ENCODE measurements around the gene PPP1R9A. TPM values are rescaled to one million over a fixed set of nuclear protein-coding genes. Genes with fewer than 3 reads are reported as not detected.

The PPP1R9A gene
- polyA plus RNA-seq, 3 donors = not detected

DNA sequence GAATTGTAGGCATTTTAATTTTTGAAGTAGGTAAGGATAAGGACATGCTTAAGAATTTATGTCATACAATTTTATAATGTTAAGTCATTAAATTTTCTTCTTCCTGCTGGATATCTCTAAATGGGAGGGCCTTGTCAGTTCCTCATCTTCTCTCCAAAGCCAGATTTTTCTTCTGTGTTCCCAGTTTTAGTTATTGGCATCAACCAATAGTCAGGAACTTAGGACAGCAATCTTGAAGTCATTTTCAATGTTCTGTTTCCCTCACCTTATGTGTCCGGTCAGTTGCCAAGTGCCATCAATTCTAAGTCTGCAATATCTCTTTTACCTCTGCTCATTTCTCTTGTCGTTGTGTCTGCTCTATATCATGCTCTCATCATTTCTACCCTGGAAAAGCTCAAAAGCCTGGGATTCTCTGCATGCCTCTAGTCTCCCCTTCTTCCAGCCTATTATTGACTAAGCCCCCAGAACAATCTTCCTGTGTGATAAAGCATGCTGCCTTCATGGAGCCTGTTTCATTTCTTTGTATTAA is 145.2 kb downstream of the PPP1R9A start:
- no peaks in the 10 kb centered on the region for H3K36me3 Mint-ChIP-seq
- 83% methylated on average over 2 of the region's 2 CpGs for WGBS (ENCODE audit: insufficient coverage)

DNA sequence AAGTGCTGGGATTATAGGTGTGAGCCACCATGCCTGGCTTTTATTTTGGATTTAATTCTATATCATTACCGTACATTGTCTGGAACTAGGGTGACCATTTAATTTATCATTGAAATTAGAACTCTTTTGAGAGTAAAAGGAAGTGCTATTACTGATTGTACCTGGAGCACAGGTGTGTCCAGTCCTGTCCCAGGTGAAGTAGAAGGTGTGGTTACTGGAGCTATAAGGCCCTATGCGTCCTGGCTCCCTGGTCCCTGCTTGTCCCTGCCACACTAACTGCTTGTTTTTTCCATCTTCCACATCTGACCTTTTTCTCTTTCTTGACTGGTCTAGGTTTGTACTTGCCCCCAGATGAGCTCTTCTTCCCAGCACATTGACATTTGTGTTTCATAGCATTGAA is 147.0 kb downstream of the PPP1R9A start:
- Mint-ChIP-seq H3K27ac (no peak overlapping the region), H3K4me3 (no peak overlapping the region), H3K36me3 (no peaks in the 10 kb centered on the region), H3K9me3 (peaks cover 0 to 4% (median 0%) of the 10 kb centered on the region in 7 donors), H3K27me3 (ENCODE audit: low read depth in 3 of 3) (peaks cover 0 to 2% (median 0%) of the 10 kb centered on the region in 3 donors), H3K4me1 (no peaks in the 10 kb centered on the region)
- no CpG with 5 or more reads among the region's 2 CpGs for WGBS (ENCODE audit: insufficient coverage)
- H3K79me2 ChIP-seq (ENCODE audit: insufficient read depth, low read length) = no peaks in the 10 kb centered on the region
- no peak overlapping the region for H3K27ac ChIP-seq (ENCODE audit: low read depth in 1 of 2, low read length in 2 of 2)
- no peak overlapping the region for H3K9ac ChIP-seq (ENCODE audit: insufficient read depth, low read length, poor library complexity, severe bottlenecking)
- DNase-seq = no peak
- H3K4me3 ChIP-seq (replicated peaks in 1 of 3; ENCODE audit: low read depth in 2 of 3, low read length in 3 of 3) = no peak overlapping the region
- H3K4me2 ChIP-seq (replicated peaks; ENCODE audit: extremely low read depth, low read length, poor library complexity, severe bottlenecking) = no peak overlapping the region
- no peaks in the 10 kb centered on the region for H4K20me1 ChIP-seq (ENCODE audit: insufficient read depth, low read length)
- no peak overlapping the region for H2AFZ ChIP-seq (ENCODE audit: insufficient read depth, low read depth, low read length, poor library complexity, severe bottlenecking)
- no peaks in the 10 kb centered on the region for H3K36me3 ChIP-seq (replicated peaks in 1 of 2; ENCODE audit: control insufficient read depth in 1 of 2, insufficient read depth in 2 of 2, low read length in 2 of 2)
- TF ChIP-seq, protein P1, sequence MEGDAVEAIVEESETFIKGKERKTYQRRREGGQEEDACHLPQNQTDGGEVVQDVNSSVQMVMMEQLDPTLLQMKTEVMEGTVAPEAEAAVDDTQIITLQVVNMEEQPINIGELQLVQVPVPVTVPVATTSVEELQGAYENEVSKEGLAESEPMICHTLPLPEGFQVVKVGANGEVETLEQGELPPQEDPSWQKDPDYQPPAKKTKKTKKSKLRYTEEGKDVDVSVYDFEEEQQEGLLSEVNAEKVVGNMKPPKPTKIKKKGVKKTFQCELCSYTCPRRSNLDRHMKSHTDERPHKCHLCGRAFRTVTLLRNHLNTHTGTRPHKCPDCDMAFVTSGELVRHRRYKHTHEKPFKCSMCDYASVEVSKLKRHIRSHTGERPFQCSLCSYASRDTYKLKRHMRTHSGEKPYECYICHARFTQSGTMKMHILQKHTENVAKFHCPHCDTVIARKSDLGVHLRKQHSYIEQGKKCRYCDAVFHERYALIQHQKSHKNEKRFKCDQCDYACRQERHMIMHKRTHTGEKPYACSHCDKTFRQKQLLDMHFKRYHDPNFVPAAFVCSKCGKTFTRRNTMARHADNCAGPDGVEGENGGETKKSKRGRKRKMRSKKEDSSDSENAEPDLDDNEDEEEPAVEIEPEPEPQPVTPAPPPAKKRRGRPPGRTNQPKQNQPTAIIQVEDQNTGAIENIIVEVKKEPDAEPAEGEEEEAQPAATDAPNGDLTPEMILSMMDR (IDR thresholded peaks at IDR 0.05) = no peak
- H3K27me3 ChIP-seq (ENCODE audit: control insufficient read depth in 2 of 2, insufficient read depth in 2 of 2, low read length in 2 of 2) = no peaks in the 10 kb centered on the region
- H3K9me3 ChIP-seq (replicated peaks in 1 of 2; ENCODE audit: control insufficient read depth in 1 of 2, insufficient read depth in 1 of 2, low read length in 2 of 2) = no peaks in the 10 kb centered on the region
- H3K4me1 ChIP-seq (ENCODE audit: control insufficient read depth in 1 of 2, insufficient read depth in 2 of 2, low read length in 2 of 2) = no peaks in the 10 kb centered on the region
- intact Hi-C loops (cut with micrococcal nuclease) = no loop called here

More for the DNA sequence above, 145.2 kb downstream of the PPP1R9A start:
- Mint-ChIP-seq H3K4me1 (no peaks in the 10 kb centered on the region), H3K4me3 (no peak overlapping the region), H3K9me3 (peaks cover 0 to 4% (median 0%) of the 10 kb centered on the region in 7 donors), H3K27me3 (ENCODE audit: low read depth in 3 of 3) (peaks cover 0 to 2% (median 0%) of the 10 kb centered on the region in 3 donors), H3K27ac (no peak overlapping the region)
- Histone ChIP-seq H3K4me1 (ENCODE audit: control insufficient read depth in 1 of 2, insufficient read depth in 2 of 2, low read length in 2 of 2) (no peaks in the 10 kb centered on the region), H3K27me3 (ENCODE audit: control insufficient read depth in 2 of 2, insufficient read depth in 2 of 2, low read length in 2 of 2) (no peaks in the 10 kb centered on the region), H4K20me1 (ENCODE audit: insufficient read depth, low read length) (no peaks in the 10 kb centered on the region), H3K79me2 (ENCODE audit: insufficient read depth, low read length) (no peaks in the 10 kb centered on the region), H3K4me2 (replicated peaks; ENCODE audit: extremely low read depth, low read length, poor library complexity, severe bottlenecking) (no peak overlapping the region), H3K36me3 (replicated peaks in 1 of 2; ENCODE audit: control insufficient read depth in 1 of 2, insufficient read depth in 2 of 2, low read length in 2 of 2) (no peaks in the 10 kb centered on the region), H3K27ac (ENCODE audit: low read depth in 1 of 2, low read length in 2 of 2) (no peak overlapping the region), H3K4me3 (replicated peaks in 1 of 3; ENCODE audit: low read depth in 2 of 3, low read length in 3 of 3) (no peak overlapping the region), H3K9ac (ENCODE audit: insufficient read depth, low read length, poor library complexity, severe bottlenecking) (no peak overlapping the region), H2AFZ (ENCODE audit: insufficient read depth, low read depth, low read length, poor library complexity, severe bottlenecking) (no peak overlapping the region), H3K9me3 (replicated peaks in 1 of 2; ENCODE audit: control insufficient read depth in 1 of 2, insufficient read depth in 1 of 2, low read length in 2 of 2) (no peaks in the 10 kb centered on the region)
- TF ChIP-seq, protein P1 (IDR thresholded peaks at IDR 0.05) = no peak
- DNase-seq = no peak
- intact Hi-C loops (cut with micrococcal nuclease) = no loop called here
